ENCODE measurements around the gene MMD.

Gene MMD

GRCh38 chr17:55345132-55345531 is 76.5 kb downstream of the MMD start:
- no peak for DNase-seq

- no peak for DNase-seq
Measured at GRCh38 chr17:55344514-55344997, 77.1 kb downstream of the MMD start.

- no peak for DNase-seq
Measured at GRCh38 chr17:55343900-55344513, 77.6 kb downstream of the MMD start.

GRCh38 chr17:55342800-55343585 is 78.6 kb downstream of the MMD start:
- DNase-seq, result no peak
